ENCODE measurements around the gene CDC20B. TPM values are rescaled to one million over a fixed set of nuclear protein-coding genes. Genes with fewer than 3 reads are reported as not detected.

CDC20B gene
- total and polyA plus RNA-seq, 2 of the 8 experiments (the other 6 are each of a cell fraction or from before 2014, with no cell fraction given), result 0.06 TPM; not detected in 1

- Histone ChIP-seq H4K5ac (ENCODE audit: insufficient read length, low read depth, low read length) (no peak overlapping the region), H2BK120ac (replicated peaks; ENCODE audit: low read depth, low read length) (no peak overlapping the region), H3K36me3 (ENCODE audit: control insufficient read depth in 2 of 4, insufficient read depth in 4 of 4, low read length in 3 of 4) (no peaks in the 10 kb centered on the region), H3K9me3 (ENCODE audit: insufficient read depth in 2 of 2, low read depth in 1 of 2, low read length in 1 of 2) (no peaks in the 10 kb centered on the region), H3K27me3 (replicated peaks in 1 of 4; ENCODE audit: control insufficient read depth in 3 of 4, extremely low read depth in 1 of 4, insufficient read depth in 3 of 4, low read length in 3 of 4) (no peaks in the 10 kb centered on the region), H3K9ac (replicated peaks in 1 of 4; ENCODE audit: extremely low read depth in 1 of 4, low read depth in 3 of 4, low read length in 3 of 4) (no peak overlapping the region), H3K4me3 (ENCODE audit: extremely low read depth in 1 of 4, insufficient read depth in 2 of 4, low read depth in 3 of 4, low read length in 4 of 4) (no peak overlapping the region), H2BK20ac (ENCODE audit: low read length) (no peak overlapping the region), H3K56ac (replicated peaks; ENCODE audit: insufficient read length, low read depth, low read length) (no peak overlapping the region), H4K8ac (ENCODE audit: extremely low read depth, insufficient read depth, low read length) (no peak overlapping the region), H3K4me1 (replicated peaks in 1 of 4; ENCODE audit: control insufficient read depth in 3 of 4, insufficient read depth in 4 of 4, low read length in 3 of 4) (peaks cover 0 to 5% (median 1%) of the 10 kb centered on the region in 4 experiments; a peak in 2 of 7 replicates), H3K23me2 (ENCODE audit: low read depth, low read length) (no peaks in the 10 kb centered on the region), H3K14ac (ENCODE audit: insufficient read length) (no peak overlapping the region), H3K18ac (ENCODE audit: extremely low read depth, low read length) (no peak overlapping the region), H3K27ac (ENCODE audit: low read depth, low read length) (no peak overlapping the region), H2AK5ac (ENCODE audit: low read depth, low read length) (no peak overlapping the region), H4K20me1 (replicated peaks in 1 of 2; ENCODE audit: control insufficient read depth in 1 of 2, insufficient read depth in 2 of 2, low read length in 2 of 2) (no peaks in the 10 kb centered on the region), H2BK5ac (ENCODE audit: low read depth, low read length) (no peak overlapping the region), H3K23ac (ENCODE audit: insufficient read length) (no peak overlapping the region), H2AFZ (ENCODE audit: low read length) (peak overlapping the region; percentile 86), H3K79me2 (ENCODE audit: control insufficient read depth in 1 of 2, insufficient read depth in 2 of 2, low read length in 2 of 2) (no peaks in the 10 kb centered on the region), H2BK15ac (ENCODE audit: low read length) (no peak overlapping the region), H2BK12ac (ENCODE audit: low read depth, low read length) (no peak overlapping the region), H3K79me1 (ENCODE audit: low read depth, low read length) (no peaks in the 10 kb centered on the region), H3K4ac (replicated peaks; ENCODE audit: insufficient read length, low read depth, low read length) (no peak overlapping the region), H3K4me2 (ENCODE audit: insufficient read depth in 1 of 2, low read depth in 2 of 2, low read length in 2 of 2) (no peak overlapping the region), H4K91ac (replicated peaks; ENCODE audit: insufficient read length, low read length) (no peak overlapping the region)
- 82% methylated on average over 2 of the region's 2 CpGs; no CpG with 5 or more reads in 1 of the 2 experiments for WGBS, 2 experiments (ENCODE audit: extremely low coverage in 1 of 2, insufficient coverage in 1 of 2, insufficient read length in 1 of 2, insufficient replicate concordance in 2 of 2, low coverage in 1 of 2, low lambda C conversion rate in 2 of 2, missing lambda C conversion rate in 1 of 2)
- FAIRE-seq (no peak), DNase-seq (ENCODE audit: low read depth in 1 of 2, low spot score in 2 of 2) (no peak)
- ChIA-PET CTCF (ENCODE audit: partially characterized antibody) (no interaction called here), POLR2A (ENCODE audit: partially characterized antibody) (no interaction called here)
- TF ChIP-seq JUN (IDR thresholded peaks at IDR 0.05; ENCODE audit: low read depth, low read length) (no peak), RFX5 (IDR thresholded peaks at IDR 0.05; ENCODE audit: borderline replicate concordance, low read depth, low read length) (no peak), KDM1A (IDR thresholded peaks at IDR 0.05; ENCODE audit: borderline replicate concordance, low read length) (no peak), CTBP2 (IDR thresholded peaks at IDR 0.05; ENCODE audit: borderline replicate concordance, insufficient read depth, insufficient read length, low read length) (no peak), ATF3 (IDR thresholded peaks at IDR 0.05; ENCODE audit: insufficient read depth, low read depth, low read length) (no peak), KDM5A (IDR thresholded peaks at IDR 0.05; ENCODE audit: low read length) (no peak), TAF7 (optimal IDR thresholded peaks at IDR 0.05; ENCODE audit: borderline replicate concordance, low read depth, low read length) (no peak), FOSL1 (IDR thresholded peaks at IDR 0.05; ENCODE audit: insufficient read depth, low read depth, low read length) (no peak), EGR1 (IDR thresholded peaks at IDR 0.05; ENCODE audit: borderline replicate concordance, low read depth, low read length) (no peak), GABPA (IDR thresholded peaks at IDR 0.05; ENCODE audit: borderline replicate concordance, insufficient read depth, low read length) (no peak), RXRA (IDR thresholded peaks at IDR 0.05; ENCODE audit: insufficient read depth, low read depth, low read length) (no peak), TBP (IDR thresholded peaks at IDR 0.05; ENCODE audit: low read depth, low read length) (no peak), KDM4A (IDR thresholded peaks at IDR 0.05; ENCODE audit: low read depth, low read length, severe bottlenecking) (no peak), MAX (IDR thresholded peaks at IDR 0.05) (no peak)
Observed at GRCh38 chr5:55110217-55110616, 62.8 kb downstream of the CDC20B start.

Measured in H1 (cell line).